NT2/D1 (cell line): Measurements from ENCODE around the gene GALNT7.
"Not testable (repeated sequence)": the region's sequence is repeated elsewhere in the genome, so short reads cannot be mapped to it uniquely, and the experiment has no call there.

Experiments used
- DNase-seq: peaks from one replicate; pipeline ENCODE4 v3.0.0-alpha.2; 2011; ENCODE audit warnings: low read depth, low spot score
- H3K27me3 ChIP-seq: 2 replicates; pipeline ENCODE4 v1.6.0; 2011; ENCODE audit warnings: mild to moderate bottlenecking; ENCODE audit not compliant: insufficient read length, insufficient read depth
- H3K36me3 ChIP-seq: 2 replicates; pipeline ENCODE4 v1.6.1; 2011; ENCODE audit warnings: mild to moderate bottlenecking, low read length, mixed read lengths; ENCODE audit not compliant: insufficient read depth, insufficient read length
- H3K4me1 ChIP-seq: 2 replicates; pipeline ENCODE4 v1.5.1; 2011; ENCODE audit not compliant: insufficient read depth, insufficient read length
- H3K4me3 ChIP-seq: 2 replicates; pipeline ENCODE4 v1.5.1; 2011; ENCODE audit warnings: low read depth; ENCODE audit not compliant: insufficient read length
- H3K9ac ChIP-seq: 2 replicates; pipeline ENCODE4 v1.6.0; 2011; ENCODE audit warnings: low read depth; ENCODE audit not compliant: insufficient read length
- H3K9me3 ChIP-seq: 2 replicates; pipeline ENCODE4 v1.5.1; 2011; ENCODE audit warnings: mild to moderate bottlenecking, low read length; ENCODE audit not compliant: insufficient read depth
- SUZ12 ChIP-seq: IDR thresholded peaks from 2 replicates; pipeline ENCODE4 v1.6.1; 2011; ENCODE audit not compliant: insufficient read length, insufficient read depth; ENCODE audit errors: extremely low read depth
- YY1 ChIP-seq: IDR thresholded peaks from 2 replicates; pipeline ENCODE4 v1.6.1; 2011; ENCODE audit not compliant: insufficient read length, insufficient read depth
- ZNF274 ChIP-seq: IDR thresholded peaks from 2 replicates; pipeline ENCODE4 v1.6.1; 2011; ENCODE audit warnings: mild to moderate bottlenecking, low read depth, low read length

The GALNT7 gene

GRCh38 chr4:173171987-173172386 lies 3.4 kb downstream of the GALNT7 start:
- H3K36me3 ChIP-seq, result no peaks in the 10 kb centered on the region
- H3K9ac ChIP-seq, result no peak overlapping the region
- TF ChIP-seq YY1, result no peak
- TF ChIP-seq SUZ12, result no peak
- TF ChIP-seq ZNF274, result no peak
- H3K4me1 ChIP-seq, result peaks cover 2% of the 10 kb centered on the region
- H3K4me3 ChIP-seq, result no peak overlapping the region
- no peaks in the 10 kb centered on the region for H3K27me3 ChIP-seq
- no peaks in the 10 kb centered on the region for H3K9me3 ChIP-seq
- no peak for DNase-seq

- no peak for DNase-seq
- Histone ChIP-seq H3K36me3 (no peaks in the 10 kb centered on the region), H3K4me3 (no peak overlapping the region), H3K4me1 (peaks cover 2% of the 10 kb centered on the region), H3K9ac (no peak overlapping the region), H3K27me3 (no peaks in the 10 kb centered on the region), H3K9me3 (no peaks in the 10 kb centered on the region)
- TF ChIP-seq SUZ12, result no peak
- no peak for TF ChIP-seq YY1
- no peak for TF ChIP-seq ZNF274
These were observed 5.6 kb downstream of the GALNT7 start for GRCh38 chr4:173174184-173174583.

- no peaks in the 10 kb centered on the region for H3K9me3 ChIP-seq
- no peaks in the 10 kb centered on the region for H3K27me3 ChIP-seq
- H3K9ac ChIP-seq, result no peak overlapping the region
- H3K4me3 ChIP-seq, result no peak overlapping the region
- no peaks in the 10 kb centered on the region for H3K36me3 ChIP-seq
- peaks cover 2% of the 10 kb centered on the region for H3K4me1 ChIP-seq
- no peak for DNase-seq
- TF ChIP-seq ZNF274 (no peak), SUZ12 (no peak)
These were observed 6.0 kb downstream of the GALNT7 start for GRCh38 chr4:173174594-173175012.

- Histone ChIP-seq H3K4me1 (peaks cover 2% of the 10 kb centered on the region), H3K36me3 (no peaks in the 10 kb centered on the region), H3K27me3 (no peaks in the 10 kb centered on the region), H3K4me3 (no peak overlapping the region), H3K9ac (no peak overlapping the region), H3K9me3 (no peaks in the 10 kb centered on the region)
- no peak for TF ChIP-seq YY1
- DNase-seq, result no peak
These were observed 7.4 kb downstream of the GALNT7 start for GRCh38 chr4:173176010-173176409.

- no peak for DNase-seq
- no peak for TF ChIP-seq SUZ12
- TF ChIP-seq YY1, result no peak
- TF ChIP-seq ZNF274, result no peak
- Histone ChIP-seq H3K27me3 (no peaks in the 10 kb centered on the region), H3K4me3 (no peak overlapping the region), H3K9me3 (no peaks in the 10 kb centered on the region), H3K36me3 (no peaks in the 10 kb centered on the region), H3K9ac (no peak overlapping the region), H3K4me1 (peaks cover 2% of the 10 kb centered on the region)
These were observed 8.6 kb downstream of the GALNT7 start for GRCh38 chr4:173177232-173177631.

GRCh38 chr4:173178144-173178543 lies 9.5 kb downstream of the GALNT7 start:
- TF ChIP-seq YY1 (no peak), ZNF274 (no peak), SUZ12 (no peak)
- no peak overlapping the region for H3K9ac ChIP-seq
- DNase-seq, result no peak
- H3K4me1 ChIP-seq, result no peaks in the 10 kb centered on the region
- no peaks in the 10 kb centered on the region for H3K27me3 ChIP-seq
- H3K36me3 ChIP-seq, result no peaks in the 10 kb centered on the region
- no peak overlapping the region for H3K4me3 ChIP-seq
- H3K9me3 ChIP-seq, result peaks cover 8% of the 10 kb centered on the region; the same call in 1 of the 2 replicates

GRCh38 chr4:173181848-173182247 lies 13.2 kb downstream of the GALNT7 start:
- no peak for DNase-seq
- Histone ChIP-seq H3K9me3 (peaks cover 16% of the 10 kb centered on the region; the same call in 1 of the 2 replicates), H3K4me1 (no peaks in the 10 kb centered on the region), H3K4me3 (no peak overlapping the region), H3K27me3 (no peaks in the 10 kb centered on the region), H3K9ac (no peak overlapping the region), H3K36me3 (no peaks in the 10 kb centered on the region)
- TF ChIP-seq ZNF274 (no peak), SUZ12 (no peak), YY1 (no peak)

- H3K9ac ChIP-seq, result no peak overlapping the region
- DNase-seq, result no peak
- no peak overlapping the region for H3K4me3 ChIP-seq
- no peaks in the 10 kb centered on the region for H3K4me1 ChIP-seq
- H3K36me3 ChIP-seq, result no peaks in the 10 kb centered on the region
- TF ChIP-seq ZNF274, result no peak
- no peak for TF ChIP-seq YY1
- TF ChIP-seq SUZ12, result no peak
- peaks cover 16% of the 10 kb centered on the region; the same call in 1 of the 2 replicates for H3K9me3 ChIP-seq
- no peaks in the 10 kb centered on the region for H3K27me3 ChIP-seq
These were observed 13.8 kb downstream of the GALNT7 start for GRCh38 chr4:173182403-173182802.

GRCh38 chr4:173183659-173184247 lies 15.1 kb downstream of the GALNT7 start:
- not testable (repeated sequence) for H3K27me3 ChIP-seq, H3K4me3 ChIP-seq, H3K9ac ChIP-seq, H3K4me1 ChIP-seq, H3K36me3 ChIP-seq, DNase-seq
- H3K9me3 ChIP-seq, result peaks cover 16% of the 10 kb centered on the region; the same call in 1 of the 2 replicates
